Adrenal gland (tissue), 12 donors: ENCODE results near the gene KIR3DL1. TPM values are rescaled to one million over a fixed set of nuclear protein-coding genes. Genes with fewer than 3 reads are reported as not detected.
"Not testable (repeated sequence)": the region's sequence is repeated elsewhere in the genome, so short reads cannot be mapped to it uniquely, and the experiment has no call there.

Experiments used
- DNase-seq, 7 donors: peaks; one replicate each; pipeline ENCODE4 v3.0.0-alpha.2; 2019 to 2020
- H3K27ac ChIP-seq, 5 donors: fragments of 200-600 bp; sonication (generic) in 4 of 5; 1 replicate in 3 of 5; 2 replicates in 2 of 5; pipeline versions ENCODE4 v1.5.1 to v1.8.0; 2016 to 2020; ENCODE audit warnings: mild to moderate bottlenecking in 1 of 5
- H3K27me3 ChIP-seq: fragments of 200-600 bp; 2 replicates; pipeline ENCODE4 v1.8.0; 2021
- H3K36me3 ChIP-seq, 2 donors: fragments of 200-600 bp; replicated peaks in 1 of 2; 1 replicate in 1 of 2; 2 replicates in 1 of 2; pipeline versions ENCODE4 v1.5.1 to v1.8.0; 2018 to 2022
- H3K4me1 ChIP-seq, 2 donors: fragments of 200-600 bp; replicated peaks in 1 of 2; 1 replicate in 1 of 2; 2 replicates in 1 of 2; pipeline versions ENCODE4 v1.5.1 to v1.8.0; 2018 to 2021
- H3K4me3 ChIP-seq, 4 donors: fragments of 200-600 bp; sonication (generic) in 3 of 4; one replicate each; pipeline ENCODE4 v1.5.1; 2016 to 2018
- H3K9me3 ChIP-seq, 3 donors: fragments of 200-600 bp; sonication (generic) in 1 of 3; replicated peaks in 1 of 3; 1 replicate in 2 of 3; 2 replicates in 1 of 3; pipeline versions ENCODE4 v1.5.1 to v1.8.0; 2016 to 2021
- CTCF ChIP-seq, 6 experiments: fragments of 450-650 bp in 4 of 6; fragments of 200-600 bp in 2 of 6; sonication (generic) in 1 of 6; IDR thresholded peaks; 1 replicate in 5 of 6; 2 replicates in 1 of 6; pipeline versions ENCODE4 v1.5.1 to v1.8.0; 2016 to 2021; ENCODE audit warnings: antibody characterized with exemption in 6 of 6, mild to moderate bottlenecking in 2 of 6, moderate library complexity in 1 of 6
- POLR2A ChIP-seq, 2 donors: fragments of 450-650 bp; IDR thresholded peaks; one replicate each; pipeline ENCODE4 v1.6.1; 2017; ENCODE audit warnings: antibody characterized with exemption in 2 of 2, mild to moderate bottlenecking in 2 of 2, moderate library complexity in 1 of 2
- WGBS, 4 donors: extraction: QIAGEN DNeasy Blood & Tissue Kit in 2 of 4; methylation state at CpG; one replicate each; pipeline versions ENCODE4 v1.1.5 to v1.1.7; 2013 to 2017; 5-methylcytosine and 5-hydroxymethylcytosine counted together
- intact Hi-C, 2 donors: fragments of 100-400 bp; cut with DNase I; formaldehyde crosslinking; loops; one replicate each; pipeline versions ENCODE4 v1.14.1 to v1.15.0; 2022 to 2023
- polyA plus RNA-seq, 3 donors: library from polyadenylated mRNA; stranded (reverse); fragments of 200-250 nt in 2 of 3; fragments of 350-450 nt in 1 of 3; fragmentation: Illumina TruSeq in 1 of 3; extraction: RNeasy Lipid Tissue Mini Kit (QIAGEN cat#74804) in 1 of 3; gene quantifications; one replicate each; pipeline ENCODE4 v1.2.3, GENCODE V29; 2013 to 2014
- total RNA-seq, 9 donors: library from RNA; depleted of rRNA in 4 of 9; stranded (reverse); fragments of >200 nt in 4 of 9; fragments of 120-200 nt in 1 of 9; fragmentation: NEBNext Ultra II Directional in 1 of 9; extraction: Animal tissue kit (Norgen Biotek cat#: 25700) in 1 of 9; gene quantifications; one replicate each; pipeline versions ENCODE4 v1.1.0 to v1.2.4, GENCODE V29; 2013 to 2023
- donor health status: healthy with polysubstance abuse.
- donor health status: Bipolar disorder and iron deficiency.
- donor health status: DM: yes; HTN: yes; CAD: no.
- donor health status: DM: no; HTN: no; CAD: no.
- donor health status: DM: no; HTN: no; CAD: no.
- donor health status: DM: yes; HTN: yes; CAD: no.

KIR3DL1 gene
- total and polyA plus RNA-seq, 12 donors: 0.09 to 0.11 TPM; not detected in 10

- H3K27me3 ChIP-seq, H3K27ac ChIP-seq, intact Hi-C loops, H3K4me1 ChIP-seq, H3K9me3 ChIP-seq, H3K4me3 ChIP-seq, DNase-seq, H3K36me3 ChIP-seq: not testable (repeated sequence)
- 66 to 100% (median 75%) methylated on average over 1 to 5 of the region's 5 CpGs for WGBS, 4 donors
Measured at GRCh38 chr19:54835126-54835525, 18.9 kb downstream of the KIR3DL1 start.

- H3K36me3 ChIP-seq, H3K27me3 ChIP-seq, intact Hi-C loops, H3K4me1 ChIP-seq, H3K27ac ChIP-seq, H3K4me3 ChIP-seq, H3K9me3 ChIP-seq, DNase-seq: not testable (repeated sequence)
- 28 to 49% (median 48%) methylated on average over 2 of the region's 2 CpGs; no CpG with 5 or more reads in 1 of the 4 donors for WGBS, 4 donors
Measured at GRCh38 chr19:54837522-54837921, 21.3 kb downstream of the KIR3DL1 start.

GRCh38 chr19:54843171-54843570, 26.9 kb downstream of the KIR3DL1 start:
- DNase-seq, H3K4me1 ChIP-seq, H3K36me3 ChIP-seq, intact Hi-C loops, H3K9me3 ChIP-seq, H3K4me3 ChIP-seq, H3K27me3 ChIP-seq, H3K27ac ChIP-seq: not testable (repeated sequence)
- whole genome bisulfite sequencing, 4 donors: 53 to 64% (median 60%) methylated on average over 8 of the region's 8 CpGs

- intact Hi-C loops, H3K4me3 ChIP-seq: not testable (repeated sequence)
Measured at GRCh38 chr19:54850061-54850640, 33.9 kb downstream of the KIR3DL1 start, which contains the start of gene KIR3DL2. TSS of gene KIR3DL2 (plus strand) at chr19:54850443. CDS start at chr19:54850476, 33 bp downstream.

GRCh38 chr19:54850930-54851329, 34.7 kb downstream of the KIR3DL1 start:
- TF ChIP-seq POLR2A (IDR thresholded peaks at IDR 0.05): no peak
- TF ChIP-seq CTCF (IDR thresholded peaks at IDR 0.05): no peak
- no peak overlapping the region for H3K4me3 ChIP-seq
- no peak overlapping the region for H3K27ac ChIP-seq
- no peaks in the 10 kb centered on the region for H3K9me3 ChIP-seq
- intact Hi-C loops: no loop called here
- H3K4me1 ChIP-seq: no peaks in the 10 kb centered on the region
- 37 to 74% (median 70%) methylated on average over 1 to 2 of the region's 2 CpGs for WGBS, 4 donors
- DNase-seq: no peak
- no peaks in the 10 kb centered on the region for H3K27me3 ChIP-seq
- no peaks in the 10 kb centered on the region for H3K36me3 ChIP-seq

More at GRCh38 chr19:54850061-54850640, 33.9 kb downstream of the KIR3DL1 start, which contains the start of gene KIR3DL2:
- H3K4me1 ChIP-seq, DNase-seq, H3K9me3 ChIP-seq, H3K27ac ChIP-seq, H3K27me3 ChIP-seq, H3K36me3 ChIP-seq: not testable (repeated sequence)
- 80 to 89% (median 82%) methylated on average over 16 of the region's 16 CpGs for WGBS, 4 donors

- intact Hi-C loops: no loop called here
- whole genome bisulfite sequencing, 4 donors: 75 to 84% (median 76%) methylated on average over 7 of the region's 7 CpGs
- no peaks in the 10 kb centered on the region for H3K4me1 ChIP-seq
Measured at GRCh38 chr19:54851353-54851752, 35.1 kb downstream of the KIR3DL1 start.

GRCh38 chr19:54855241-54855640, 39.0 kb downstream of the KIR3DL1 start:
- H3K27ac ChIP-seq, H3K4me1 ChIP-seq, H3K27me3 ChIP-seq, DNase-seq, H3K4me3 ChIP-seq, intact Hi-C loops, H3K36me3 ChIP-seq, H3K9me3 ChIP-seq: not testable (repeated sequence)
- 32 to 40% (median 37%) methylated on average over 1 of the region's 1 CpG for WGBS, 4 donors

More at GRCh38 chr19:54851353-54851752, 35.1 kb downstream of the KIR3DL1 start:
- H3K4me3 ChIP-seq: no peak overlapping the region
- H3K9me3 ChIP-seq: no peaks in the 10 kb centered on the region
- no peak for DNase-seq
- H3K36me3 ChIP-seq: no peaks in the 10 kb centered on the region
- no peak for TF ChIP-seq CTCF (IDR thresholded peaks at IDR 0.05)
- TF ChIP-seq POLR2A (IDR thresholded peaks at IDR 0.05): no peak
- H3K27ac ChIP-seq: no peak overlapping the region
- H3K27me3 ChIP-seq: no peaks in the 10 kb centered on the region

GRCh38 chr19:54858476-54858875, 42.2 kb downstream of the KIR3DL1 start:
- H3K27me3 ChIP-seq, H3K4me3 ChIP-seq, H3K4me1 ChIP-seq, H3K9me3 ChIP-seq, intact Hi-C loops, DNase-seq, H3K27ac ChIP-seq, H3K36me3 ChIP-seq: not testable (repeated sequence)
- 17 to 70% (median 63%) methylated on average over 1 to 3 of the region's 3 CpGs for WGBS, 4 donors

GRCh38 chr19:54859421-54859820, 43.2 kb downstream of the KIR3DL1 start:
- H3K4me3 ChIP-seq, H3K4me1 ChIP-seq, H3K27me3 ChIP-seq, H3K27ac ChIP-seq, DNase-seq, H3K9me3 ChIP-seq, intact Hi-C loops, H3K36me3 ChIP-seq: not testable (repeated sequence)
- 40 to 67% (median 58%) methylated on average over 3 to 7 of the region's 7 CpGs for WGBS, 4 donors
